GM12872 (cell line): ENCODE measurements around the gene TCP11L1.

ENCODE experiments used
- TF ChIP-seq, protein P1 (sequence below): IDR thresholded peaks from 3 replicates; pipeline ENCODE4 v1.5.1; 2011; ENCODE audit warnings: low read depth, mild to moderate bottlenecking, low read length, moderate library complexity; ENCODE audit not compliant: insufficient read depth

TCP11L1 gene, protein sequence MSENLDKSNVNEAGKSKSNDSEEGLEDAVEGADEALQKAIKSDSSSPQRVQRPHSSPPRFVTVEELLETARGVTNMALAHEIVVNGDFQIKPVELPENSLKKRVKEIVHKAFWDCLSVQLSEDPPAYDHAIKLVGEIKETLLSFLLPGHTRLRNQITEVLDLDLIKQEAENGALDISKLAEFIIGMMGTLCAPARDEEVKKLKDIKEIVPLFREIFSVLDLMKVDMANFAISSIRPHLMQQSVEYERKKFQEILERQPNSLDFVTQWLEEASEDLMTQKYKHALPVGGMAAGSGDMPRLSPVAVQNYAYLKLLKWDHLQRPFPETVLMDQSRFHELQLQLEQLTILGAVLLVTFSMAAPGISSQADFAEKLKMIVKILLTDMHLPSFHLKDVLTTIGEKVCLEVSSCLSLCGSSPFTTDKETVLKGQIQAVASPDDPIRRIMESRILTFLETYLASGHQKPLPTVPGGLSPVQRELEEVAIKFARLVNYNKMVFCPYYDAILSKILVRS

DNA sequence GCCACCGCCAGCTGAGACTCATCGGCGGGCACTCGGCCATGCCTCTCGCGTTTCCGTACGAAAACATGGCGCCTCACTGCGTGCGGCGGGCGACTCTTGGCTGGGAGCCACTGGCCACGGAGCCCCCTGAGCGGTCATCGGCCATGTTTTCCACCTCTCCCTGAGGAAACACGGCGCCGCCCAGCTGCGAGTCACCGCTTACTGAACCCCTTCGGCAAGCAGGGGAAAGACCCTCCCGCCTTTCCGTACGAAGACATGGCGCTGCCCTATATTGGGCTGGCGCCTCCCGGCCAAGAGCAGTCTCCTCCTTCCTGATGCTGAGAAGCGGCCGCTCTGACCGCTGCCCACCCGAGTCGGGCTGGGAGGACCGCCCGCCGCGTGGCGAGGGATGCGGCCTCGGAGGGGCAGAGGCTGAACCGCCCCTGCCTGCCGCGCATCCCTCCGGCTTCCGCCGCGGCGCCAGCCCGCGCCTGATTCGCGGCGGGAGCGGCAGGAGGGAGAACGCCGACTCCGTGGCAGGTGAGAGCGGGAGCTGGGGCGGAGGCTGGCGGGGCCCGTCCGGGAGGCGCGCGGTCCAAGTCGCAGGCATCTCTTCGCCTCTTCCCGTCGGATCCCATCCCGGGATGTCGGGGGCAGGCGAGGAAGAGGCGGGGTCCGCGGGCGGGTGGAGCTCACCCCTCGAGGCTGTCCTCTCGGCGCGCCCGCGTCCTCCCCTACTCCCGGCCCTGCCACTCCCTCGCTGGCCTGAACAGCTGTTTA lies at the start of gene TCP11L1:
Gene TCP11L1 (plus strand): TSS at position 299 of the 759 bp plus-strand sequence. CDS start 4,202 bp downstream, outside the sequence.
- TF ChIP-seq, protein P1, sequence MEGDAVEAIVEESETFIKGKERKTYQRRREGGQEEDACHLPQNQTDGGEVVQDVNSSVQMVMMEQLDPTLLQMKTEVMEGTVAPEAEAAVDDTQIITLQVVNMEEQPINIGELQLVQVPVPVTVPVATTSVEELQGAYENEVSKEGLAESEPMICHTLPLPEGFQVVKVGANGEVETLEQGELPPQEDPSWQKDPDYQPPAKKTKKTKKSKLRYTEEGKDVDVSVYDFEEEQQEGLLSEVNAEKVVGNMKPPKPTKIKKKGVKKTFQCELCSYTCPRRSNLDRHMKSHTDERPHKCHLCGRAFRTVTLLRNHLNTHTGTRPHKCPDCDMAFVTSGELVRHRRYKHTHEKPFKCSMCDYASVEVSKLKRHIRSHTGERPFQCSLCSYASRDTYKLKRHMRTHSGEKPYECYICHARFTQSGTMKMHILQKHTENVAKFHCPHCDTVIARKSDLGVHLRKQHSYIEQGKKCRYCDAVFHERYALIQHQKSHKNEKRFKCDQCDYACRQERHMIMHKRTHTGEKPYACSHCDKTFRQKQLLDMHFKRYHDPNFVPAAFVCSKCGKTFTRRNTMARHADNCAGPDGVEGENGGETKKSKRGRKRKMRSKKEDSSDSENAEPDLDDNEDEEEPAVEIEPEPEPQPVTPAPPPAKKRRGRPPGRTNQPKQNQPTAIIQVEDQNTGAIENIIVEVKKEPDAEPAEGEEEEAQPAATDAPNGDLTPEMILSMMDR, result no peak

DNA sequence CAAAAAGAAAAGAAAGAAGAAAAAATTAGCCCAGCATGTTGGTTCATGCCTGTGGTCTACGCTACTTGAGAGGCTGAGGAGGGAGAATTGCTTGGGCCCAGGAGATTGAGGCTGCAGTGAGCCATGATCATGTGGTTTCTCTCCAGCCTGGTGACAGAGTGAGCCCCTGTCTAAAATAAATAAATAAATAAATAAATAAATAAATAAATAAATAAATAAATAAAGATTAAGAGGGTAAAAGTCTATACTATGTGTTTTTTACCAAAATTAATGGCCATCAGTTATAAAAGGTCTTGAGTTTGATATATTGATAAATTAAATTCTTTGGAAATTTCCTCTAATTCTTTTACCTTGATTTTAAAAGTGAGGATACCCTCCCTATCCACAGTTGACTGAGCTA lies 48.9 kb upstream of the TCP11L1 start:
- TF ChIP-seq, protein P1, result no peak

DNA sequence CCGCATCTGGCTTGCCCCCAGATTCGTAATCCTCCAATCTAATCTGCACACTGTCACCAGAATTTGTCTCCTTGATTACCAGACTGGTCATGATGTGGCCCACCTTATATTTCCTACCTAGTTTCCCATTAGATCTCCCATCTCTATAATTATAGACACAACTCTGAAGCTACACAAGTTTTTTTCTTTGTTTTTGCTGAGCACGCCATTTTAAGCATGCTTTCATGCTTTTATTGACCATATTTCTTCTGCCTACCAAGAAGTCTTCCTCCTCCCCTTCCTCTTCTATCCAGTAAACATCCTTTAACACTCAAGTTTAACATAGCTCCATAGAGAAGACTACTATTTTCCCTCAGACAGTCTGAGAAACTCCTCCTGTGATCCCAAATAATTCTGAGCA lies 47.9 kb upstream of the TCP11L1 start:
- TF ChIP-seq, protein P1, result no peak

DNA sequence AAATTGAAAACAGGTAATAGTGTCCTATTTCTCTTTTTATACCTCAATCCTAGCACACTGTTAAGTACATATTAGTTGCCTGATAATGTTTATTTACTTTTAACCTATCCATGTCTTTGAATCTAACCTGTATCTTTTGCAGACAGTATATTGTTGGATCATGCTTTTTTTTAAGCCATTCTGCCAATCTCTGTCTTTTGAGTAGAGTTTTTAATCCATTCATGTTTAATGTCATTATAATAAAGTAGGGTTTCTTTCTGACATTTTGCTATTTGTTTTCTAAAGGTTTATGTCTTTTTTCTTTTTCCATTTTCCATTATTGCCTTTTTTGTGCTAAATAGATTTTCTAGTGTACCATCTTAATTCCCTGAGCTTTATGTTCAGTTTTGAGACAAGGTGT lies 47.5 kb upstream of the TCP11L1 start:
- TF ChIP-seq, protein P1, result no peak

DNA sequence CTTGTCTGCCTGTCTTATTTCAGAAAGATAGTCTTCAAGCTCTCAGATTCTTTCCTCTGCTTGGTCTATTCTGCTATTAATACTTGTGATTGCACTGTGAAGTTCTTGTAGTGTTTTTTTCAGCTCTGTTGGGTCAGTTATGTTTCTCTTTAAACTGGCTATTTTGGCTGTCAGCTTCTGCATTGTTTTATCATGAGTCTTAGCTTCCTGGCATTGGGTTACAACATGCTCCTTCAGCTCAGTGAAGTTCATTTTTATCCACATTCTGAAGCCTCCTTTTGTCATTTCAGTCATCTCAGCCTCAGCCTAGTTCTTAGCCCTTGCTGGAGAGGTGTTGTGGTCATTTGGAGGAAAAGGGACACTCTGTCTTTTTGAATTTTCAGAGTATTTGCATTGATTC lies 39.2 kb upstream of the TCP11L1 start:
- TF ChIP-seq, protein P1, result no peak

DNA sequence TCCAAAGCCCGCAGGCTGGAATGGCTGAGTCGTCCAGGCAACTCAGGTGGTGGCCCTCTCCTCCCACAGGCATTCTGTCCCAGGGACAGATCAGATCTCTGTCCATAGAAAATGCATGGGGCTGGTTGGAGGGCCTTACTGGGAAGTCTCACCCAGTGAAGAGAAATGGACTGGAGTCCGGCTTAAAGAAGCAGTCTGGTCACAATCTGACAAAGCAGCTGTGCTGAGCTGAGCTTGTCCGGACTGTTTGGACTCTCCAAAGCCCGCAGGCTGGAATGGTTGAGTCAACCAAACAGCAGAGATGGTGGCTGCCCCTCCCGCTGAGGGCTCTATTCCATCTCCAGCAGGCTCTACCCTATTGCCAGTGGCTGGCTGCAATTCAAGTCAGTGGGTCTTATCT lies 38.1 kb upstream of the TCP11L1 start:
- TF ChIP-seq, protein P1, result no peak
